ENCODE measurements around the gene KRTAP10-12.
A peak's percentile ranks its signal among the peaks of the same experiment; 100 is the strongest.

Gene KRTAP10-12

GRCh38 chr21:44650973-44651675, 45.8 kb upstream of the KRTAP10-12 start:
- TF ChIP-seq EGR1 (IDR thresholded peaks at IDR 0.05), result no peak

DNA sequence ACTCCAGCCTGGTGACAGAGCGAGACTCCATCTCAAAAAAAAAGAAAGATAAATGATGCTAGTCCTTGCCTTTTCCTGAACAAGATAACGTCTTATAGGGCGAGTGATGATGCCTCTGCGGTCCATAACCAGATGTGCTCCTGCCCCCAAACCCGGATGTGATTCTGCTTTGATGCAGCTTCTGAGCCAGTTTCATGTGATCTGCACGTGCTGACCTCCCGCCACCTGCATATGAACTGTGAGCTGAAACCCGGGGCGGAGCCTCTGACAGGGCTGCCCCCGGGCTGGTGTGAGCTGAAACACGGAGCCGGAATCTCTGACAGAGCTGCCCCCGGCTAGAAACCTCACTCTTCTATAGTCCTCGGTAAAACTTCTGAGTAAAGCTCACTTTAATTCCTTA, 43.8 kb upstream of the KRTAP10-12 start:
- TF ChIP-seq REST (IDR thresholded peaks at IDR 0.05; ENCODE audit: low read depth), result no peak
- TF ChIP-seq, protein P1, sequence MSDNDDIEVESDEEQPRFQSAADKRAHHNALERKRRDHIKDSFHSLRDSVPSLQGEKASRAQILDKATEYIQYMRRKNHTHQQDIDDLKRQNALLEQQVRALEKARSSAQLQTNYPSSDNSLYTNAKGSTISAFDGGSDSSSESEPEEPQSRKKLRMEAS (IDR thresholded peaks at IDR 0.05), result peak; percentile 75
- TF ChIP-seq TCF12 (IDR thresholded peaks at IDR 0.05; ENCODE audit: low read depth), result no peak

DNA sequence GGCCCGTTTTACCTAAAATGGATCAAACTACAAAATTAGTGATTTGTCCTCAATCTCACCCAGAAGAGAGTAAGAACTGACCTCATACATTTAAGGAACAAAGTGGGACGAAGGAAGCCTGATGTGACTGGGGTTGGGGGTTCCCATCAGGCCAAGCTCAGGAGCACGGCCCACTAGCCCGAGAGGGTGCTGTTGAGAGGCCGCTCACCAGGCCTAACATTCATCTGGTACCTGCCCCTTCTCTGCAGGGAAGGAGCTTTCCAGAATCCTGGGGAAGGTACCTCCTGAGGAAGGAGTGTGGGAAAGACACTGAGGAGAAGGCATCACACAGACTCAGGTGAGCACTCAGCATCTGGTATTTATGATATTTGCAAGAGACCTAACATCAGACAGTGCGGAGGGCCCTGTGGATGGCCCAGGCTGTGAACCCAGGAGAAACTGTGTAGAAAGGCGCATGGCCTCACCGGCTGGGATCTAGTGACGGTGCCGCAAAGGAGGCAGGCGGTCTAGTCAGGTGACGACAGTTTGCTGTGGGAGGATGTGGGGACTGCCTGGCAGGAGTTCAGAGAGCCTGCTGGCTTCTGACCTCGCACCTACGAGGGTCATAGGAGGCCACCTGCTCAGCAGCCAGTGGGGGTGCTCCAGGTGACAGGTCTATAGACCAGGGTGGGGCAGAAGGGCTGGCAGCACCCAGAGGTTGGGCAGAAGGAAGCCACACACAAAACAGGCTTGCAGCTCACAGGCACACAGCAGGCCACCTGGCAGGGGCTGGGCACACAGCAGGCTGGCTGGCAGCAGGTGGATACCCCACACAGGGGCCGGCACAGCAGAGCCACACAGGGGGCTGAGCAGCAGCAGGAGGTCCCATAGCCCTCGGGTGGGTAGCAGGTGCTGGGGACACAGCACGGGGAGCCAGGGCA, 43.1 kb upstream of the KRTAP10-12 start:
- TF ChIP-seq EP300 (IDR thresholded peaks at IDR 0.05; ENCODE audit: borderline replicate concordance) (no peak), ZBTB7A (IDR thresholded peaks at IDR 0.05; ENCODE audit: low read depth) (no peak), EGR1 (IDR thresholded peaks at IDR 0.05) (no peak), CREB1 (IDR thresholded peaks at IDR 0.05; ENCODE audit: low read depth) (no peak), FOXM1 (IDR thresholded peaks at IDR 0.05; ENCODE audit: borderline replicate concordance, low read depth) (no peak), TCF12 (IDR thresholded peaks at IDR 0.05; ENCODE audit: low read depth) (no peak)
- TF ChIP-seq, protein P1 (IDR thresholded peaks at IDR 0.05), result no peak
- TF ChIP-seq, protein P2, sequence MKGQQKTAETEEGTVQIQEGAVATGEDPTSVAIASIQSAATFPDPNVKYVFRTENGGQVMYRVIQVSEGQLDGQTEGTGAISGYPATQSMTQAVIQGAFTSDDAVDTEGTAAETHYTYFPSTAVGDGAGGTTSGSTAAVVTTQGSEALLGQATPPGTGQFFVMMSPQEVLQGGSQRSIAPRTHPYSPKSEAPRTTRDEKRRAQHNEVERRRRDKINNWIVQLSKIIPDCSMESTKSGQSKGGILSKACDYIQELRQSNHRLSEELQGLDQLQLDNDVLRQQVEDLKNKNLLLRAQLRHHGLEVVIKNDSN (IDR thresholded peaks at IDR 0.05), result no peak

- TF ChIP-seq FOXM1 (IDR thresholded peaks at IDR 0.05; ENCODE audit: borderline replicate concordance, low read depth) (no peak), CEBPB (IDR thresholded peaks at IDR 0.05) (no peak), ZBTB7A (IDR thresholded peaks at IDR 0.05; ENCODE audit: low read depth) (no peak), RAD21 (IDR thresholded peaks at IDR 0.05; ENCODE audit: low read depth) (no peak), YY1 (IDR thresholded peaks at IDR 0.05; ENCODE audit: low read depth) (no peak), TEAD4 (IDR thresholded peaks at IDR 0.05) (no peak), TAF1 (IDR thresholded peaks at IDR 0.05; ENCODE audit: low read depth) (no peak), CREB1 (IDR thresholded peaks at IDR 0.05; ENCODE audit: low read depth) (no peak), NFIC (IDR thresholded peaks at IDR 0.05) (no peak), TCF12 (IDR thresholded peaks at IDR 0.05; ENCODE audit: low read depth) (no peak), EP300 (IDR thresholded peaks at IDR 0.05; ENCODE audit: borderline replicate concordance) (no peak), REST (IDR thresholded peaks at IDR 0.05; ENCODE audit: low read depth) (no peak)
- TF ChIP-seq, protein P2 (IDR thresholded peaks at IDR 0.05), result no peak
- TF ChIP-seq, protein P1 (IDR thresholded peaks at IDR 0.05), result no peak
Observed at GRCh38 chr21:44654576-44655175, 42.3 kb upstream of the KRTAP10-12 start, which contains the start of gene KRTAP12-4. TSS of gene KRTAP12-4 (minus strand) at chr21:44654659. CDS start at chr21:44654614, 45 bp downstream.

- TF ChIP-seq TAF1 (IDR thresholded peaks at IDR 0.05; ENCODE audit: low read depth), result no peak
- TF ChIP-seq, protein P2 (IDR thresholded peaks at IDR 0.05), result no peak
- no peak for TF ChIP-seq YY1 (IDR thresholded peaks at IDR 0.05; ENCODE audit: low read depth)
- TF ChIP-seq EGR1 (IDR thresholded peaks at IDR 0.05), result no peak
- TF ChIP-seq TEAD4 (IDR thresholded peaks at IDR 0.05), result no peak
- no peak for TF ChIP-seq NFIC (IDR thresholded peaks at IDR 0.05)
- TF ChIP-seq, protein P1 (IDR thresholded peaks at IDR 0.05), result no peak
- no peak for TF ChIP-seq CREB1 (IDR thresholded peaks at IDR 0.05; ENCODE audit: low read depth)
Observed at GRCh38 chr21:44656868-44657267, 40.1 kb upstream of the KRTAP10-12 start.

Measured in Ishikawa (cell line).